OCI-M2 (cell line): Measurements from ENCODE around the gene DHX34.
"Not testable (repeated sequence)": the region's sequence is repeated elsewhere in the genome, so short reads cannot be mapped to it uniquely, and the experiment has no call there.

ENCODE experiments used
- DNase-seq: peaks from one replicate; lab custom pipeline; 2025; ENCODE audit not compliant: unreplicated experiment; lab: John Stamatoyannopoulos, UW

The DHX34 gene

DNA sequence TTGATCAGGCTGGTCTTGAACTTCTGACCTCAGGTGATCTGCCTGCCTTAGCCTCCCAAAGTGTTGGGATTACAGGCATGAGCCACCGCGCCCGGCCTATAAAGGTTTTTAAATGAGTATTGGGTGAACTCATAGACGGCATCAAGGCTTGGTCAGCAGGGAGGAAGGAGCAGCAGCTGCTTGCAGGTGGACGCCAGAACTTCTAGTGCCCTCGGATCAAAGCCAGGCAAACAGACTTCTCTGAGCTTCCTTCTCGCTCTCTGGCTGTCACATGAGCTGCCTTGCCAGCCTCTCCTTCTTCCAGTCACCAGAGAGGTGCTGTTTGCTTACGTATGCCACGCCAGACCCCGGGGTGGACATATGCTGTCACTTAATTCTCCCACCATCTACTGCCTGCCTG is 16.3 kb downstream of the DHX34 start:
- not testable (repeated sequence) for DNase-seq

DNA sequence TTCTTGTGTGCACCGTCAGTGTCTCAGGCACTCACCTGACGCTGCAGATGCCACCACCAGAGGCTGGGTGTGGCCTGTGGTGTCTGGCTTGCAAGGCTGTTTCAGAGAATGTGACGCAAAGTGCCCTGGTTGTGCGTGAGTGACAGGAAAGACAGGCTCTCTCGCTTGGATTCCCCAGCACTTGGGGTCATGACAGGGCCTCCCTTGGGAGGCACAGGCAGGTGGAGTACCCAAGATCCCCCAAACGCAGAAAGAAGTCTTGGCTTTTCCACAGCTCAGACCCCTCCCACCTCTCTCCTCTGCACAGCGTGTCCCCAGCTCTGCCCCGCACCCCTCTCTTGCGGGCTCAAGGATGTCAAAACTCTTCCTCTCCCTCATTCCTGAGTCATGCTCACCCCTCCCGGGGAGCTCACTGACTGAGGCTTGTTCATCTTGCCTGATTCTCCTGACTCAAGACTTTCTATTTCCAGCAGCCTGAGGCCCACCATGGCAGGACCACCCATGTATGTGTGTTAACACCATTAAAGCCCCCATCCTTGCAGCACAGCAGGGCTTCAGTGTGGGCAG is 21.0 kb downstream of the DHX34 start:
- DNase-seq = no peak

DNA sequence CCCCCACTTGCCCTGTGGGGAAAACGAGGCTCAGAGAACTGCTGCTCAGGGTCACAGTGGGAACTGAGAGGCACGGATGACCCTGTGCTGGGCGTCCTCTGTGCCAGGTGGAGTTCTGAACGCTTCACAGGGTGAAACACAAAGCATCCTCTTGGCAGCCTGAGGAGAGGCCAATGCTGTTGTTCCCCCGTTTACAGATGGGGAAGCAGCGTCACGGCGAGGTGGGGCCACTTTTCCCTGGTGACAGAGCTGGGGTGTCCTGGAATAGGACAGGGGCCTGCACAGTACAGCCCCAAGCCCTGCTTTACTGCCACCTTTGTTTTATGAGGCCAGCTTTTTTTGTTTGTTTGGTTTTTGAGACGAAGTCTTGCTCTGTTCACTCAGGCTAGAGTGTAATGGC is 22.1 kb downstream of the DHX34 start:
- no peak for DNase-seq

DNA sequence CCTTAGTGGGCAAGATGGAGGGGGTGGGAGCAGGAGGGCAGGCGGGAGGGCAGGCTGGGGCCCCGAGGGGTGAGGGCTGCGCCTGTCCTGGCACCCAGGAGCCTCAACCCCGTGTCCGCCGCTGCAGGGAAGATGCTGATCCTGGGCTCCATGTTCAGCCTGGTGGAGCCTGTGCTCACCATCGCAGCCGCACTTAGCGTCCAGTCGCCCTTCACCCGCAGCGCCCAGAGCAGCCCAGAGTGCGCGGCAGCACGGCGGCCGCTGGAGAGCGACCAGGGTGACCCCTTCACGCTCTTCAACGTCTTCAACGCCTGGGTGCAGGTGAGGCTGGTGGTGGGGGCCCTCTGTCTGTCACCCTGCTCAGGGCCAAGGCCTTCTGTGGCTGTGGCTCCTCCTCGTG is 23.5 kb downstream of the DHX34 start:
- no peak for DNase-seq

DNA sequence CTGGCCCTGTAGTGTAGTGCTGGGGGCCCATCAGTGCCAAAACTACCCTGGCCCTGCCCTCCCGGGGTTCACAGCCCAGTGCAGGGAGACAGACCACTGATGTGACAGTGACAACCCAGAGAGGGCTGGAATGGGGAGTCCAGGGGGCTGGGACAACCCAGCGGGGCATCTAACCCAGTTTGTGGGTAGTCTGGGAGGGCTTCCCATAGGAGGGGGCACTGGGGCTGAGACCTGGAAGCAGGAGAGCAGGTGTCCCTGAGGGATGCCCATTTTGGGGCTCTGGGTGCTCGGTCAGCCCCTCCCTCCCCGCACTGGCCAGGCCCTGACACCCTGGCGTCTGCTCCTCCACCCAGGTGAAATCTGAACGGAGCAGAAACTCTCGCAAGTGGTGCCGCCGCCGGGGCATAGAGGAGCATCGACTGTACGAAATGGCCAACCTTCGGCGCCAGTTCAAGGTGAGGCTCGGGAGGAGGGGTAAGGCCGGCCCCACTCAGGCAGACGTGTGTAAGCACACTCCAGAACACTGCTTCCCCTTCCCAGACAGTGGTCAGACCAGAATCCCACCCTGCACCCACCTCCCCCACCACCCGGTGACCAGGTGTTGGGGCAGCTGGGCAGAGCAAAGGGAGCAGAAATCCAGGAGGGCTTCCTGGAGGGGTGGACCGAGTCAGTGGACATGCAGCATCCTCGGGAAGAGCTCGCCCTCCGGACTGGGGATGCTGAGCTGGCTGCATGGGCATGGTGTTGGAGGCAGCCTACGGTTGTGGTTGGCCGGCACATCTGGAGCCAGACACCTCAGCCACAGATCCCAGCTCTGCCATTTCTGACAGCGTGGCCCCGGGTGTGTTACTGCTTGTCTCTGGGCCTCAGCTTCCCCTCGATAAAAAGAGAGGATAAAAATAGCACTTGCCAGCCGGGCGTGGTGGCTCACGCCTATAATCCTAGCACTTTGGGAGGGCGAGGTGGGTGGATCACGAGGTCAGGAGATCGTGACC is 24.4 kb downstream of the DHX34 start:
- DNase-seq = no peak

DNA sequence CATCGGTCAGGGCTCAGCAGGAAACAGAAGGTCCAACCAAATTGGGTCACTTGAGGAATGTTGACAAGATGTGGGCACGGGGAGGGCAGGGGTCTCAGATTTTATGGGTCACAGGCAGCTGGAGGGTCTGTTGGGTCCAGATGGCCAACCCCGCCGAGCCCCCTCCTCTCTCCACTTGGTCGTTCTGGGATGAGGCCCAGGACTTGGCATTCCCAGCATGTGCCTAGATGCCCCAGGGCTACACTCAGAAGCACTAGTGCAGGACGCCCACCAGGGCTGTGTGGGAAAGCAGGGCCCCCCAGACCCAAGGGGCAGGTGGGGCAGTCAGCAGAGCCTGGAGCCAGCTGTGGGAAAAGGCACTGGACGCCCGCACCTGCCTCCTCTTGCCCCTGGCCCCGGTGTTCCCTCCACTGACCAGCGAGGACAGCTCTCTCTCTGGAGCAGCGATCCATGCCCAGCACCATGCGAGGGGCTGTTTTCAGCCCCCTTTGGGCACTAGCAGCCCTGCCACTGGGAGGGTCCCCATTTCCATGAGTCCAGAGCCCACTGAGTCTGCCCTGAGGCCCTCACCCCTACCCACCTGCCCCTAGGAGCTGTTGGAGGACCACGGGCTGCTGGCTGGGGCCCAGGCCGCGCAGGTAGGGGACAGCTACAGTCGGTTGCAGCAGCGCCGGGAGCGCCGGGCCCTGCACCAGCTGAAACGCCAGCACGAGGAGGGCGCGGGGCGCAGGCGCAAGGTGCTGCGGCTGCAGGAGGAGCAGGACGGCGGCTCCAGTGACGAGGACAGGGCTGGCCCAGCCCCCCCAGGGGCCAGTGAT is 26.0 kb downstream of the DHX34 start:
- no peak for DNase-seq

DNA sequence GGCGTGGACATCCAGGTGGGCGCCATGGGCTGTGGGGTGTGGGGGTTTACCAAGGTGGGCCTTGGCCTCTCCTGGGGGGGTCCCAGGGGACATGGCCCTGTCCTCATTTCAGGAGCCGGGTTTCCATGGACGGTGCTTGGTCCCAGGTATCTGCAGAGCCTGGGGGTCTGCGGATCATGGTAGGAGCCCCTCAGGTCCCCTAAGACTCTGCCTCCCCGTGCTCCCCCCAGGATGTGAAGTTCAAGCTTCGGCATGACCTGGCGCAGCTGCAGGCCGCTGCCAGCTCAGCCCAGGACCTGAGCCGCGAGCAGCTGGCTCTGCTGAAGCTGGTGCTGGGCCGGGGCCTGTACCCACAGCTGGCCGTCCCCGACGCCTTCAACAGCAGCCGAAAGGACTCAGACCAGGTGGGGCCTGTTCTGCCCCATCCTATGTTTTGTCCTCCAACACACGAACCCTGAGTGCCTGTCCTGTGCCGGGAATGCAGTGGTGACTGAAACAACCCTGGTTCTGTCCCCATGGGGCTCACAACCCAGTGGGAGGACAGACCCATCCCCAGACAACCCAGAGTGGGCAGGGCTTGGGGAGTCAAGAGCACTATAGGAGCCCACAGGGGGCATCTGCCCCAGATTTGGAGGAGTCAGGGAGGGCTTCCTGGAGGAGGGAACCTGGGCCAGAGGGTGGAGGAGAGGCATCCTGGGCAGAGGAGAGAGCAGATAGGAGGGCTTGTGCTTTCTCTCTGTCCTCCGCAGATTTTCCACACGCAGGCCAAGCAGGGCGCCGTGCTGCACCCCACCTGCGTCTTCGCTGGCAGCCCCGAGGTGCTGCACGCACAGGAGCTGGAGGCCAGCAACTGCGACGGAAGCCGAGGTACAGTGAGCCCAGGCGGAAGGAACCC is 26.8 kb downstream of the DHX34 start:
- no peak for DNase-seq

DNA sequence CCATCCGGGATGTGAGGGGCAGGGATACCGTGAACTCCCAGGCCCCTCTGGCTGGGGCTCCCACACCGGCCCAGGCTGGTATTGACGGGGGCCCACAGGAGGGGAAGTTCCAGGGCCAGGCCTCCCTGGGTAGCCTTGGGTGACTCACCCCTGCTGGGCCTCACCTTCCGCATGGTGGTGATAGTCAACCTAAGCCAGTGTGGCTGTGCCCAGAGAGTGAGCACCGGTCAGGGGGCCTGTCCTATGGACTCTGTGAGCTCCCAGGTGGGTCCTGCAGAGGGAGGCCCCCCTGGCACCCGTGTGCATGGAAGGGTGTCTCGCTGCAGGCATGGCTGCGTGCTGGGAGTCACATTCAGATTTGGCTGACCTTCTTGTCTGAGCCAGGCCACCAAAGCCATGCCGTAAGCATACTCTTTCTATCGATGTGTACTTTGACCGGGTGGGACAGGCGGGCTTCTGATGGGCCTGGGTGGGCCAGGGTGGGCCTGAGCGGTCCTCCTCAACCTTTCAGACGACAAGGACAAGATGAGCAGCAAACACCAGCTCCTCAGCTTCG is 27.6 kb downstream of the DHX34 start:
- DNase-seq = no peak

DNA sequence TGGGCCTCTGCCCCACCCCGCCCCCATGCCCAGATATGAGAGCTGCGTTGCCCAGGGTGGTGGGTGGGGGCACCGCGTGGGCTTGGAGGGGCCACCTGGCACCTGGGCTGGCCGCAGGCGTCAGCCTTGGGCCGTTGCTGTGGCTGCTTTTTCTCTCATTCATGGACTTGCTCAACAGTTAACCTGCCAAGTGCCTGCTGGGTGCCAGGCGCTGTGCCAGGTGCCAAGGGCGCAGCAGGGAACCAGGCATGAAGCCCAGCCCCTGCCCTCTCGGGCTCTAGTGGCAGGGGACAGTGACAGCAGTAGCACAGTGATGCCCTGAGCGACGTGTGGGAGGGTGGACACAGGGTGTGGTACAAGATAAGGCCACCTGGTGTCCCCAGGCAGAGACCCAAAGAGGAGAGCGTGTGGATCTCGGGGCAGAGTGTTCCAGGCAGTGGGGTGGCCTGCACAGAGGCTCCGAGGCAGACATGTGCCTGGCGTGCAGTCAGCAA is 28.1 kb downstream of the DHX34 start:
- no peak for DNase-seq

DNA sequence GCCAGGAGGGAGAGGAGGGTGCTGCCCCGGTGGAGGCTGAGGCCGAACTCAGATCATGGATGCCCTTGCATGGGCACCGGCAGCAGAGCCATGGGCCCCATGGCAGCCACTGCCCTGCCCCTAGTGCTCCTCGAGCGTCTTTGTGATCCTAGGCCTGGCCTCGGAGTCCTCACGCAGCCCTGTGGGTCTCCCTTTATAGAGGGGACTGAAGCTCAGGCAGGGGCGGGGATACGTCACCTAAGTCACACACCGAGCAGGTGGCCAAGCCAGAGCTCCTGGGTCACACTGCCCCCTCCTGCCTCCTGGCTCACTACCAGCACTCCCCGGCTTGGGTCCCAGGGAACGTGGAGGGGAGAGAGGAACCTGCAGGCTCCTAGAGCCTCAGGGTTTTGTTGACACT is 28.7 kb downstream of the DHX34 start:
- no peak for DNase-seq

DNA sequence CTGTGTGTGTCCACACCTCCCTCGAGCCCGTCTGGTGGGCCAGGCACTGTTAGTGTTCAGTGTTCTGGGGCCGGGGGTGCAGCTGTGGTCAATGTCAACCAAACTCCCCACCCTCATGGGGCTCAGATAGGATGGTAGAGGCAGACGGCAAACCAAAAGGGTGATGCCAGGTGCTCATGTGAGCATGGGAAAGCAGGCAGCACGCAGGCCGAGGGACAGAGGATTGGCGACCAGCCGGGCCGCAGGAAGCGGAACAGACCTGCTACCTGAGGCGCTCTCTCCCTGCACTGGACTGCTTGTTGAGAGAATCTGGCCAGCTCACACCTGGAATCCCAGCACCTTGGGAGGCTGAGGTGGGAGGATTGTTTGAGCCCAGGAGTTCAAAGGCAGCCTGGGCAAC is 29.1 kb downstream of the DHX34 start:
- no peak for DNase-seq

DNA sequence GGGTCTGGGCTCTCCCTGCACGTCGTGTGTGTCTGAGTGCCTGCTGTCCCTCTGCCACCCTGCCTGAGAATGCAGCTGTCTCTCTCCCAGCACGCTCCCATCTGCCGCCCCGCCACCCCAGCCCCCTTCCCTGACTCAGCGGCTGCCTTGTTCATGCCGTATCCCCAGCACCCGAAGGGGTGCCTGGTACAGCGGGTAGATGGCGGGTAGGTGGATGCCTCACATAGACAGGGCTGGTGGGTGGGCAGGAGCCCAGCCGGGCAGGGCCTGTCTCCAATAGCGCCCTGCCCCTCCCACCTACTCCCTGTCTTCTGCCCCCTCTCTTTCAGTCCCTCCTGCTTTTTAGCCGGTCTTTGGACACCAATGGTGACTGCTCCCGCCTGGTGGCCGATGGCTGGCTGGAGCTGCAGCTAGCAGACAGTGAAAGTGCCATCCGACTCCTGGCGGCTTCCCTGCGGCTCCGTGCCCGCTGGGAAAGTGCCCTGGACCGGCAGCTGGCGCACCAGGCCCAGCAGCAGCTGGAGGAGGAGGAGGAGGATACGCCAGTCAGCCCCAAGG is 30.3 kb downstream of the DHX34 start:
- no peak for DNase-seq

DNA sequence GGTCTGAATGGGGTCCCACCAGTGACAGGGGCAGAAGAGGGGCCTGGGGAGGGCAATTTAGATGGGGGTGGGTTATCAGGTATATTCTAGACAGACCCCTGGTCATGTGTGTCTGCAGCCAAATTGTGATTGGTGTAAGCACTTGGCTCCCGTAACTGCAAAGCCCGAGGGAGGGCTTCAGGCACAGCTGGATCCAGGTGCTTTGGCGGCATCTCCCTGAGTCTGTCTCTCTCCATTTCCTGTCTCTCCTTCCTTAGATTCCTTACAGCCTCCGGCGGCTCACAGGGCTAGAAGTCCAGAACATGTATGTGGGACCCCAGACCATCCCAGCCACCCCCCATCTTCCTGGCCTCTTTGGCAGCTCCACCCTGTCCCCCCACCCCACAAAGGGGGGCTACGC is 31.4 kb downstream of the DHX34 start:
- DNase-seq = no peak

DNA sequence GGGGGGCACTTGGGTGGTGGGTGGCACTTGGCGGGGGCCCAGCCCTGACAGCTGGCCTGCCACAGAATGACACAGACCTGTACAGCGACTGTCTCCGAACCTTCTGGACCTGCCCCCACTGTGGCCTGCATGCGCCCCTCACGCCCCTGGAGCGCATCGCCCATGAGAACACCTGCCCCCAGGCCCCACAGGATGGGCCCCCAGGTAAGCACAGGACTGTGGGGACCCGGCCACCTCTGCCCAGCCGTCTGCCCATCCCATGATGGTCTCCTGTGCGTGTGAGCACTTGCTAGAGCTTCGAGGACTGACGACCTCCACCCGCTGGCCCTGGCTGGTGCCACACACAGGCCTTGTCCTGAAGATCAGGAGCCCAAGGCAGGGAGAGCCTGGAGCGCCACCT is 32.0 kb downstream of the DHX34 start:
- DNase-seq = no peak

DNA sequence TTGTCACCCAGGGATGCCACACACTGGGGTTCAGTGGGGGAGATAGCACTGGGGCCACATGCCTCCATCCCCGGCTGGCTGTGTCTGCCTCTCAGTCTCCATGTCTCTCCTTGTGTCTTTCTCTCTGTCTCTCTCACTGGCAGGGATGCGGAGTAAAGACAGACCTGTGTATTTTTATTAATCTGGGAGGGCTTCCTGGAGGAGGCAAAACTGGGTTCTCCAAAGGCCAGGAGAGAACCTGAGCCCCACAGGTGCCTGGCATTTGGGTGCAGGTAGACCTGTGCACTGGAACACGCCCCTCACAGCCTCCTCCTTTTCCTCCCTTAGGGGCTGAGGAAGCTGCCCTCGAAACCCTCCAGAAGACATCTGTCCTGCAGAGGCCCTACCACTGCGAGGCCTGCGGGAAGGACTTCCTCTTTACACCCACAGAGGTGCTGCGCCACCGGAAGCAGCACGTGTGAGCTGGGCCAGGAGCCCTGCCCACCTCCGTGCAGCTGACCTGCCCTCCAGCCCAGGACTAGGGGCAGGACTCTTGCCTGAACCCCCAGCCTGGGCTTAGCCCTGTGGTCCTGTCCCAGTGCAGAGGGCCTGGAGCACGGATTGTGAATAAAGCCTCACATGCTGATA is 32.7 kb downstream of the DHX34 start:
- DNase-seq = no peak

DNA sequence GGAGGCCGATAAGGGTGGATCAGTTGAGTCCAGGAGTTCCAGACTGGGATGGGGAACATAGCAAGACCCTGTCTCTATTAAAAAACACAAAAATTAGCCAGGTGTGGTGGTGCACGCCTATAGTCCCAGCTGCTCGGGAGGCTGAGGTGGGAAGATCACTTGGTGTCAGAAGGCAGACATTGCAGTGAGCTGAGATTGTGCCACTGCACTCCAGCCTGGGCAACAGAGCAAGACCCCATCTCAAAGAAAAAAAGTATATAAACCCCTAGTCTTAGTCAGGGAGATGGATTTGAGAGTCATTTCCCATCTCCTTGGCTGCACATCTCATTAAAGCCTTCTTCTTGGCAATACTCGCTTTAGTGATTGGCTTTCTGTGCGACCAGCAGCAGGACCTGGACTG is 34.8 kb downstream of the DHX34 start:
- DNase-seq = not testable (repeated sequence)

DNA sequence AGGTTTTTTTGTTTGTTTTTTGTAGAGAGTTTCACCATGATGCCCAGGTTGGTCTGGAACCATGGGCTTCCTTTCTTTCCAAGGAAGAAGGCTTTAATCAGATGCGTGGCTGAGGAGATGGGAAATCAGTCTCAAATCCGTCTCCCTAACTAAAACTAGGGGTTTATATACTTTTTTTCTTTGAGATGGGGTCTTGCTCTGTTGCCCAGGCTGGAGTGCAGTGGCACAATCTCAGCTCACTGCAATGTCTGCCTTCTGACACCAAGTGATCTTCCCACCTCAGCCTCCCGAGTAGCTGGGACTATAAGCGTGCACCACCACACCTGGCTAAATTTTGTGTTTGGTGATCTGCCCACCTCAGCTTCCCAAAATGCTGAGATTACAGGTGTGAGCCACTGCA is 35.4 kb downstream of the DHX34 start:
- not testable (repeated sequence) for DNase-seq

DNA sequence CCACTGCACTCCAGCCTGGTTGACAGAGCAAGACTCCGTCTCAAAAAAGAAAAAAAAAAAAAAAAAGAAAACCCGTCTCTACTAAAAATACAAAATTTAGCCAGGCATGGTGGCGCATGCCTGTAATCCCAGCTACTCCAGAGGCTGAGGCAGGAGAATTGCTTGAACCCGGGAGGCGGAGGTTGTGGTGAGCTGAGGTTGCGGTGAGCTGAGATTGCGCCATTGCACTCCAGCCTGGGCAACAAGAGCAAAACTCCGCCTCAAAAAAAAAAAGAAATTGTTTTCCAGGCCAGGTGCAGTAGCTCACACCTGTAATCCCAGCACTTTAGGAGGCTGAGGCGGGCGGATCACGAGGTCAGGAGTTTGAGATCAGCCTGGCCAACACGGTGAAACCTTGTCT is 37.5 kb downstream of the DHX34 start:
- not testable (repeated sequence) for DNase-seq

DNA sequence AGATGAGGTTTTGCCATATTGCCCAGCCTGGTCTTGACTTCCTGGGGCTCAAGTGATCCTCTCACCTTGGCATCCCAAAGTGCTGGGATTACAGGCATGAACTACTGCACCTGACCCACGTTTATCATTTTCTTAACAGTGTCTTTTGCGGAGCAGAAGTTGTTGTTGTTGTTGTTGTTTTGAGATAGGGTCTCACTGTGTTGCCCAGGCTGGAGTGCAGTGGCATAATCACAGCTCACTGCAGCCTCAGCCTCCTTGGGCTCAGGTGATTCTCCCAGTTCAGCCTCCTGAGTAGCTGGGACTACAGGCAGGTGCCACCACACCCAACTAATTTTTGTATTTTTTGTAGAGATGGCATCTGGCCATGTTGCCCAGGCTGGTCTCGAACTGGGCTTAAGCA is 38.5 kb downstream of the DHX34 start:
- not testable (repeated sequence) for DNase-seq
